LNCAP (cell line): ENCODE measurements around the gene TCEAL7.

Experiments
- TF ChIP-seq, protein P1 (sequence below): fragments of 450-650 bp; IDR thresholded peaks from 2 replicates; pipeline ENCODE4 v1.5.1; 2017; ENCODE audit warnings: mild to moderate bottlenecking

Gene TCEAL7, protein sequence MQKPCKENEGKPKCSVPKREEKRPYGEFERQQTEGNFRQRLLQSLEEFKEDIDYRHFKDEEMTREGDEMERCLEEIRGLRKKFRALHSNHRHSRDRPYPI

DNA sequence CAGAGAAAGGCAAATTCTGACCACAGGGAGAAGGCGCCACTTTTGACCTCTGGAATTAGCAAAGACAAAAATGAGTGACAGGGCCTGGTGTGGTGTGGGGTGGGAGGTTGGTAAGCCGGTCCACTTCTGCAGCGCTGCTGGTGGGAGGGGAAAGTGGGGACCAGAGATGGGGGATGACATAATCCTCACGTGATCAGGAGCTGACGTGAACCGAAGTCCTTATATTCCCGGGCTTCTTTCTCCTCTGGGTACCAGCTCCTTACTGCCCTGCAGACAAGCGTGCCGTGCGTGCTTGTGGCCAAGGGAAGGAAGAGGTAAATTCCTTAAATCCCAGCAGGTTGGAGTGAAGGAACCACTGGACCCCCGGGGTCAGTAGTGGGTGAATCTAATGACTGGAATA is at the start of gene TCEAL7:
TSS of gene TCEAL7 (plus strand) at position 249 of the 400 bp plus-strand sequence. CDS start 1,165 bp downstream, outside the sequence.
- TF ChIP-seq, protein P1, sequence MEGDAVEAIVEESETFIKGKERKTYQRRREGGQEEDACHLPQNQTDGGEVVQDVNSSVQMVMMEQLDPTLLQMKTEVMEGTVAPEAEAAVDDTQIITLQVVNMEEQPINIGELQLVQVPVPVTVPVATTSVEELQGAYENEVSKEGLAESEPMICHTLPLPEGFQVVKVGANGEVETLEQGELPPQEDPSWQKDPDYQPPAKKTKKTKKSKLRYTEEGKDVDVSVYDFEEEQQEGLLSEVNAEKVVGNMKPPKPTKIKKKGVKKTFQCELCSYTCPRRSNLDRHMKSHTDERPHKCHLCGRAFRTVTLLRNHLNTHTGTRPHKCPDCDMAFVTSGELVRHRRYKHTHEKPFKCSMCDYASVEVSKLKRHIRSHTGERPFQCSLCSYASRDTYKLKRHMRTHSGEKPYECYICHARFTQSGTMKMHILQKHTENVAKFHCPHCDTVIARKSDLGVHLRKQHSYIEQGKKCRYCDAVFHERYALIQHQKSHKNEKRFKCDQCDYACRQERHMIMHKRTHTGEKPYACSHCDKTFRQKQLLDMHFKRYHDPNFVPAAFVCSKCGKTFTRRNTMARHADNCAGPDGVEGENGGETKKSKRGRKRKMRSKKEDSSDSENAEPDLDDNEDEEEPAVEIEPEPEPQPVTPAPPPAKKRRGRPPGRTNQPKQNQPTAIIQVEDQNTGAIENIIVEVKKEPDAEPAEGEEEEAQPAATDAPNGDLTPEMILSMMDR: no peak

DNA sequence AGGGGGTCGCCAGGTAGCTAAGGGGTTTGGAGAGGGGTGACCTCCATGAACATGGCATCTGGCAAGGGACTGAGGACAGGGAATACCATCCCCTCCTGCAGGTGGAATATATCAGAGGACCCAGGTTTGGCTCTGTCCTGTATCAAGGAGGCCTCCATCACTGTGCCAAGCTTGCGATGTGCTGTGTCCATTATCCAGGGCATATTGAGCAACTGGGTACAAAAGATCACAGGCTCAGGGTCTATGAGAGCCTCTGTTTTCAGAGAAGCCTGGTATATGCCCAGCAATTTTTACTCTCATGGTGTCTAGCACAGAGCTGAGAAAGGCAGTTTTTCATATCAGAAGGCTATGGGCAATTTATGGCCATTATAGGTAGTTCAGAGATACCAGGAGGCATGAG is 36.9 kb upstream of the TCEAL7 start:
- TF ChIP-seq, protein P1: no peak

DNA sequence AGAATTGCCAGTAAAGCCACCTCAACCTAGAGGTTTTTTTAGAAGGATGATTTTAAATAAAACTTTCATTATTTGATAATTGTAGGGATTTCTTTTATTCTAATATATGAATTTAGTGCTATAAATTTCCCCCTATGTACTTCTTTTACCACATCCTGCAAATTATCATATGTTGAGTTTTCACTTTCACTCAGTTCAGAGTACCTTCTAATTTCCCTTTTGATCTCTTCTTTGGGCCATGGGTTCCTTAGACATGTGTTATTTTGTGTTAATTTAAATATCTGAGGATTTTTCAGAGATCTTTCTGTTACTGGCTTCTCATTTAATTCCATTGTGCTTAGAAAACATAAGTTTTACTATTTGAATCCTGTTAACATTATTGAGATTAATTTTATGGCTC is 25.3 kb upstream of the TCEAL7 start:
- TF ChIP-seq, protein P1: no peak

DNA sequence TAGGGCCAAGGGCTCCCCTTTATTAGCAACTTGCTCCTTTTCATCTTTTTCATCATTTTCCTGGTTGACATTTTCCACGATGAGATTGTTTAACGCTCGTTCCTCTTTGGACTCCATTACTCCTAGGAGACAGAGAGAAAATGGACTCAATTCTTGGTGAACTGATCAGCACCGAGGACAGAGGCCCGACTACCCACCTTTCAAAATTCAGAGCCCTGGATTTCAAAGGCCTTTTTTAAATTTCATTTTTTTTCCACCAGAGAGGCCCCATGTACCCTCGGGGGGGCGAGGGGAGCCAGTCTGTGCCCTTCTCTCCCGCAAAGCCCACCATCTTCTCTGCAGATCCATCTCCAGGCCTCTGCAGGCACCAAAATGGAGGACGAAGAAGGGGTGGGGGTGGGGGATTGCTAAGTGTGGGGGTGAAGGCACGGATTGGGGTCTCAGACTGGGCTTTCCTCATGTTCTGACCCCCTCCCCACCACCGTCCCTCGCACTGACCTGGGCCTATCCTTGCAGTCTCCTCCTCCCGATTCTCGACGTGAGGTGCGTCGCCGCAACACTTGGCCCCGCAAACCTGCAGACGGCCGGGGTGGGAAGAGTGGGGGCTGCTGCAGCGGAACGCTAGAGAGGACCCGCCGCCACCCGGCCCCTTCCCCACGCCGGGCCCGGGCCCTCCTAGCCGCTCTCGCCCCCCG is 20.0 kb upstream of the TCEAL7 start:
- TF ChIP-seq, protein P1: no peak

DNA sequence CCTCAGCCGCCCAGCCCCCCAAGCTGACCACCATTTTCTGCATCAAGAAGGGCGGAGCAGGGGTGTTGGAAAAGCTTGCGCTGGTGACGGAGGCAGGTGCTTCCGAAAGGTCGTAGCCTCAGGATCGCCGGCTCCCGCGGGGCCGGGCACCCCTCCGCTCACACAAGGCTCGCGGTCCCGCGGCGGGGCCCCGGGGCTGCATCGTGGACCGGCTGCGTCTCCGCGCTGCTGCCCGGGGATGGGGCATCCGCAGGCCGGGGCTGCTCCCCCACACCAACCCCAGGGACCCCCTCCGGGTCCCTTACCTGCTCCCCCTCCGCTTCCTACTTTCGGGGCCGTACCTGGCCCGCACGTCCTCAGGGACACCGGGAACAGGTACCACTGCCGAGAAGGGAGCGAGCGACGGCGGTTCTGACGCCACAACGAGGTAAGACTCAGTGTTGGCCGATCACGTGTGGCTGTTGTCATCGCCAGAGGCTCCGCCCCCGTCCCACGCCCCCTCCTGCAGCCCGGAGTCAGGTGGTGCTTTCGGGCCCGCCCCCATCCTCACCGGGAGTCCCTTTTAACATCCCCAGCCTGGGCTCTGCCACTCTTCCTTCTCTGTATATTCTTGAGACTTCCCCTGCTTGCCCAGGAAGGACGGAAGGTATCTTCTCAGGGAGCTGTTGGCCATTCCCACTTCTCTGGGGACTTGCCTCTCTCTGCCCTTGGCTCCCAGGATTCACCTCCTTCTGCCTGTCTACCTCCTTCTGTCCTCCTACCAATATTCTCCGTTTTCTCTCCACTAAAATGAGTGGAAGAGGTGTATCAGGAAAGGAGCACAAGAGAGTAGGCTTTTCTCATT is 19.3 kb upstream of the TCEAL7 start, which contains the start of gene BEX2:
TSS of gene BEX2 (minus strand) at position 436 of the 844 bp plus-strand sequence. CDS start 1,014 bp downstream, outside the sequence.
- TF ChIP-seq, protein P1: no peak

DNA sequence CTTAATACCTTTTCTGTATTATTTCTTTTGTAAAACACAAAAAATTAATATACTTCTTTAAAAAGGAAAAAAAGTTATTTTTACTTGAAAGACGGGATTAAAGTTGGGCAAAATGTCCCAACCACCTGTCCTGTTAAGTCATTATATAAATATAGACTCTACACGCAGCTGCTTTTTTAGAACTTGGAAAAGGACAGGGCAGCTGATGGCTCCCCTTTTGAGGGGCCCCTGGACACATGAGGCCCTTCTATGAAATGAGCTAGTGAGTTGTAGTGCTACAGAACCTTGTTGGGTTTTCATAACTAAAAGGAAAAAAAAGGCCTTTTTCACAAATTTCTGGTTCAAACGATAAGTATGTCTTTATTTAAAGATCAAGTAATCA is 18.6 kb upstream of the TCEAL7 start:
- TF ChIP-seq, protein P1: no peak

DNA sequence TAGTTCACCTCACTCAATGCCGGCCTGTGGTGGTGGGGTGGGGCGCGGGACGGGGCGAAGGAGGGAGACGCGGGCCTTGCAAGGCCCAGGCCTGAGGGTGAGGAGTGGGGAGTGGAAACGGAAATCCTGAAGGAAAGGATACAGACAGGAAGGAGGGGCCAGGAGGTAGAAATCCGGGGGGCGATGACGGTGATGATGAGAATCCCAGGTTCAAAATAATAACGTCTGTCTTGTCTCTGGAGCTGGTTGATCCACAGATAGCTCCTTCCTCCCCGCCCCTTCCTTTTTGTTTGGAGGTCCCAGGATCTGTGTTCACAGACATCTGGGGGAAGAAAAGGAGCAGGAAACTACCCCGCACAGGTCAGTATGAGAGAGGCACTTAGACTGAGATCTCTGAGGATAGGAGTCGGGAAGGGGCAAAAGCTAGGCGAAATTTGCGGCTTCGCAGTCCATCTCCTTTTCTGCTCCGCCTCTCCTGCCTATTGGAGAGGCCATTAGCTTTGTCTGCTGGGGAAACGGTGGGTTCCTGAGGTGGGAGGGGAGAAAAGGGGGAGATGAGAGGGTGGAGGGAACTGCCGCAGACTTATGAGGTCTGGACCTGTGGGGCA is 746 bp downstream of the TCEAL7 start:
- TF ChIP-seq, protein P1: no peak
